GM18868 (cell line): ENCODE data around the gene ROBO2.

ENCODE experiments used
- ATAC-seq: cut with Tn5 transposase; IDR thresholded peaks from one replicate; pipeline ENCODE4 v1.9.1; 2021; ENCODE audit warnings: mild to moderate bottlenecking, moderate library complexity; ENCODE audit not compliant: unreplicated experiment

ROBO2 gene

GRCh38 chr3:77541203-77541922 is 501.5 kb downstream of the ROBO2 start:
- no peak for ATAC-seq

- no peak for ATAC-seq
Measured at GRCh38 chr3:77546246-77546645, 506.3 kb downstream of the ROBO2 start.

- no peak for ATAC-seq
Measured at GRCh38 chr3:77549034-77549433, 509.1 kb downstream of the ROBO2 start.

- ATAC-seq: no peak
Measured at GRCh38 chr3:77553240-77553639, 513.3 kb downstream of the ROBO2 start.

- no peak for ATAC-seq
Measured at GRCh38 chr3:77562089-77562488, 522.2 kb downstream of the ROBO2 start.

GRCh38 chr3:77563012-77563411 is 523.1 kb downstream of the ROBO2 start:
- no peak for ATAC-seq

- no peak for ATAC-seq
Measured at GRCh38 chr3:77566055-77566454, 526.2 kb downstream of the ROBO2 start.

- no peak for ATAC-seq
Measured at GRCh38 chr3:77571971-77572715, 532.2 kb downstream of the ROBO2 start.

- ATAC-seq: no peak
Measured at GRCh38 chr3:77577264-77577663, 537.4 kb downstream of the ROBO2 start.

- ATAC-seq: no peak
Measured at GRCh38 chr3:77586216-77586615, 546.3 kb downstream of the ROBO2 start.

- no peak for ATAC-seq
Measured at GRCh38 chr3:77588863-77589262, 549.0 kb downstream of the ROBO2 start.

- no peak for ATAC-seq
Measured at GRCh38 chr3:77590191-77590590, 550.3 kb downstream of the ROBO2 start.

GRCh38 chr3:77595371-77595870 is 555.5 kb downstream of the ROBO2 start:
- no peak for ATAC-seq

- ATAC-seq: no peak
Measured at GRCh38 chr3:77599948-77600347, 560.0 kb downstream of the ROBO2 start.

GRCh38 chr3:77601823-77602415 is 562.0 kb downstream of the ROBO2 start:
- no peak for ATAC-seq

GRCh38 chr3:77602722-77603121 is 562.8 kb downstream of the ROBO2 start:
- no peak for ATAC-seq

GRCh38 chr3:77605308-77605707 is 565.4 kb downstream of the ROBO2 start:
- no peak for ATAC-seq

- ATAC-seq: no peak
Measured at GRCh38 chr3:77605865-77606264, 566.0 kb downstream of the ROBO2 start.

GRCh38 chr3:77606372-77606771 is 566.5 kb downstream of the ROBO2 start:
- ATAC-seq: no peak

- ATAC-seq: no peak
Measured at GRCh38 chr3:77618686-77619085, 578.8 kb downstream of the ROBO2 start.

GRCh38 chr3:77620009-77620408 is 580.1 kb downstream of the ROBO2 start:
- no peak for ATAC-seq

GRCh38 chr3:77623500-77623899 is 583.6 kb downstream of the ROBO2 start:
- no peak for ATAC-seq
